ENCODE measurements around the gene POLH.
"Not testable (repeated sequence)": the region's sequence is repeated elsewhere in the genome, so short reads cannot be mapped to it uniquely, and the experiment has no call there.

Gene POLH

DNA sequence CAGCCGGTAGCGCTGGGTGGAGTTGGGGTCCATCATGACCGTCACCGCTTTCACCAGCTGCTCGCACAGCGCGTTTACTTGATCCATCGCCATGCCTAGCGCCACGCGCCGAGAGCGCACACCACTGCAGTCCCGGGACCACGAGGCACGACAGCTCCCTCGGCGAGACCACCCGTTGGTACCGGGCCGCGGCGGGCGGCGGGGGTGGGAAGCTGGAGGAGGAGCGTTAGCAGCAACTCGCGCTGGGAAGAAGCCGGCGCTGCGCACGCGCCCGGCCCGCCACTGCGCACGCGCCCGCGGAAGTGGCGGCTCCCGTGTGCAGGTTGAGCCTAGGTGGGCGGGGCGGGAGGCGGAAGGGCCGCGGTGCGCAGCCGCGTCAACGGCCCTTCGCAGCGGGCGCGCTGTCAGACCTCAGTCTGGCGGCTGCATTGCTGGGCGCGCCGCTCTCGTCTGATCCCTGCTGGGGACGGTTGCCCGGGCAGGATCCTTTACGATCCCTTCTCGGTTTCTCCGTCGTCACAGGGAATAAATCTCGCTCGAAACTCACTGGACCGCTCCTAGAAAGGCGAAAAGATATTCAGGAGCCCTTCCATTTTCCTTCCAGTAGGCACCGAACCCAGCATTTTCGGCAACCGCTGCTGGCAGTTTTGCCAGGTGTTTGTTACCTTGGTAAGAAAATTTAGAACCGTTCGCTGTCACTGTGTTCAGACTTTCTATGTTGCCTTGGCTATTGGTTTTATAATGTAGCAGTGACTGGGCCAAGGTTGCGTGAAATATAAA lies at the start of gene POLH, which contains the start of gene XPO5:
Gene POLH (plus strand): TSS at position 414 of the 780 bp plus-strand sequence. CDS start 6,135 bp downstream, outside the sequence.
Gene XPO5 (minus strand): TSS at position 267 of the 780 bp plus-strand sequence. CDS start 174 bp downstream, at position 93.
- peak; percentile 94 for DNase-seq

DNA sequence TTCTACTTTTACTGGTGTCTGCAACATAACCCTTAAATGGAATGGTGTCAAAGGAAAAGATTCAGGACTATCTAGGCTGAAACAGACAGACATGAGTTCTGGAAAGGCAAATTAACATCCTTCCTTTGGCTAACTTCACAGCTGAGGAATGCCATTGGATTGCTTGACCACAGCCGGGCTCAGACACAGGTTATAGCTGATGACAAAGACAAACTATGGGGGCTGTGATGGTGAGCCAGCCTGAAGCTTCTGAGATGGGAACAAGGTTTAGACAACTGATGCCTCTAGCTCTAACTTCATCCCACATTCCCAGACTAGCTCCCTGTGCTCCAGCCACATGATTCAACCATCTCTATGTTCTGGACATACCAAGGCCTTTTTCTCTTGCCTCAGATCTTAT lies 43.8 kb upstream of the POLH start:
- DNase-seq, result no peak

GRCh38 chr6:43538986-43539385 lies 37.0 kb upstream of the POLH start:
- not testable (repeated sequence) for DNase-seq

DNA sequence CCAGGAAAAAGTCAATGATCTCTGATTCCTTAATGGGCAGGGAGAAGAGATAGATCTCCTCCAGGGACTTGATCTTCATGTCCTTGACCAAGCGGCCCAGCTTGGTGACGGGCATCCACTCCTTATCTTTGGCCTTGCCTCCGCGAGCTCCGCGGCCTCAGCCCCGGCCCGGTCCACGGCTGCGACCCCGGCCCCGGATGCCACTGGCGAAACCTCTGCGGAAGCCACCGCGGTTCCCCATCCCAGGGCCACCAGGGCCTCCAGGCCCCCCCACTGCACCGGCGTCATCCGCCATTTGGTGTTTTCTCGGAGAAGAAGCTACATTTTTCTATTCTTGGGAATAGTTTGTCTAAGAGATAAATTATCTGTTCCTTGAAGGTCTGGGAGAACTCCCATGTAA lies 36.6 kb upstream of the POLH start:
- not testable (repeated sequence) for DNase-seq

- no peak for DNase-seq
These were observed 35.5 kb upstream of the POLH start for GRCh38 chr6:43540507-43540906.

- DNase-seq, result no peak
These were observed 34.1 kb upstream of the POLH start for GRCh38 chr6:43541774-43542471.

DNA sequence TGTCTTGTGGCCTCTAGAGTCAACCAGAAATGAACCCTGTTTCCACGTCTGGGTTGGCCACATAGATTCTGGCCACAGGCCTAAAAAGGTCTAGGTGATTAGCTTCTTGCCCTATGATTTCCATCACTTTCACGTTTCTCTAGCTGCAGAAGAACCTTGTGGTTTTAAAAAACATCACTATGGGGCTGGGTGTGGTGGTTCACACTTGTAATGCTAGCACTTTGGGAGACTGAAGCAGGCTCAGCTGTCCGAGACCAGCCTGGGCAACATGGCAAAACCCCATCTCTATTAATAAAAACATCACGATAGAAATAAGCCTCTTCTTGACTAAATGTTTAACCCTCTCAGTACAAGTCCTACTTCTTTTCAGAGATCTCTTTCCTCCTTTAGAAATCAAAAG lies 31.5 kb upstream of the POLH start:
- no peak for DNase-seq

DNA sequence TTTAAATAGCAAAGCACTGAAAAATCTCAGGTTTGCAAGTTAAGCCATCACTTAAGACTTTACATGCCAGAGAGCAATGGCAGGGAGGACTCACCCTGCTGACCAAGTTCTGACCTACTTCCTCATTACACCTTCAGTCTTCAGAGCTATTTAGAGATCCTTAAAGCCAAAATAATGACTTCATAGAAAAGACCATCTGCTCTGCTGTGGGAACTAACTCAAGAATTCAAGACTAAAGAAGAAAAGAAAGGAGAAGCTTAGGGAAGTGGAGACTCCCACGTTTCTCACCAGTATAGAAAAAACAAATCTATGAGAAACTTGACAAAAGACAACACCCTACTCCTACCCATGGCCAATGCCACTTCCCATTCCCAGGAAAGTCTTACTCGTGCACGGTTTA lies 28.8 kb upstream of the POLH start:
- no peak for DNase-seq

DNA sequence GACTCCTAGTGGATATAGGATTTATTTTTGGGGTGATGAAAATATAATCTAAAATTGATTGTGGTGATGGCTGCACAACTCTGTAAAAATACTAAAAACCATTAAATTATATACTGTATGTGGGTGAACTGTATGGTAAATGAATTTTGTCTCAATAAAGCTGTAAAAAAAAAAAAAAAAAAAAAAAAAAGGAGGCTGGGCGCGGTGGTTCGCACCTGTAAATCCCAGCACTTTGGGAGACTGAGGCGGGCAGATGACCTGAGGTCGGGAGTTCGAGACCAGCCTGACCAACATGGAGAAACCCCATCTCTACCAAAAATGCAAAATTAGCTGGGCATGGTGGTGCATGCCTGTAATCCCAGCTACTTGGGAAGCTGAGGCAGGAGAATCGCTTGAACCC lies 18.4 kb upstream of the POLH start:
- not testable (repeated sequence) for DNase-seq

DNA sequence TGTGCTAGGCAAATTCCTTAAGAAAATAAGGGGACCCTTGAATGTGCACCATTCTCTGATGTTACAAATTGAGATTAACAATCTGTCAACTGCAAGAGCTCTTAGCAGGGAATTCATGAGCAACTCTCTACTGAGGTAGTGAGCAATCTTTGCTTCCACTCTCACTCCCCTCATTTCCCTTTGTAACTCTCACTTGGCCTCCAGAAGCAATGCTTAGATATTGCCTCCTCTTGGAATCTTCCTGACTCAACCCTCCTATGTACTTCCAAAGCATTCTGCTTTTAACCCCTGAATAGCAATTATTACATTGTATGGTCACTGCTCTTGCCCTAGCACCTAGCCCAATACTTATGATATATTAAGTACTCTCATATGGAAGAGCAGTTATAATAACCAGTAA lies 16.7 kb upstream of the POLH start:
- DNase-seq, result no peak

- DNase-seq, result no peak
These were observed 5.0 kb upstream of the POLH start for GRCh38 chr6:43570876-43571441.

GRCh38 chr6:43572015-43572414 lies 4.0 kb upstream of the POLH start:
- DNase-seq, result no peak

GRCh38 chr6:43575105-43575771 lies 747 bp upstream of the POLH start:
- DNase-seq, result peak; percentile 65

DNA sequence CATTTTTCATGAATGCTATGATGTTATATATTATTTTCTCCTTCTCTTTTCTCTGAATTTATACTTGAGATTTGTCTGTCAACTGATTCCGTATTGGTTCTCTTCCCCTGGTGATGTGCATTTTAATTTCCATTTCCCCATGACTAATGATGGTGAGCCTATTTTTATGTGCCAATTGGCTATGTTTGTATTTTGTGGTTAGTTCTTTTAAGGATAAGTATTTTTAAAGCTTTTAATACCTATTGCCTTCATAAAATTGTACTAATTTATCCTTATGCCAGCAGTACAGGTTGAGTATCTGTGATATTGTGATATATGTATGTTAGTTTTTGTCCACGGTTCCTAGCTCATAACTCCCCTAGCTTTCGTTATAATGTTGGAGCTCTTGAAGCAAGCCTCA lies 2.8 kb downstream of the POLH start:
- DNase-seq, result no peak

DNA sequence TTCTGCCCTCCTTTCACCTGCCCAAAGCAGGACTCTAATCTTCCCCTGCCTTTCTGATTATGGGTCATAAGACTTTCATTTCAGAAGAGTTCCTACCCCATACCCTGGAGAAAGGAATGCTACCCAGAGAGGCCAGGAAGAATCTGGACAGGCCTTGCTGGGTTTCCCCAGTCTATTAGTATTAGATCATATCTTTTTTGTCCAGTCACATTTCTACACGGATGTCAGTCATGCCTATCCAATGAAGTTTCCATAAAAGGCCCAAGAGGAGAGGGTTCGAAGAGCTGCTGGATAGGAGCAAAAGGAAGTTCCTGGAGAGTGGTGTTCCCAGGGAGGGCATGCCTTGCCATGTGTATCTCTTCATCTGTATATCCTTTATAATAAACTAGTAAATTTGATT lies 3.2 kb downstream of the POLH start:
- no peak for DNase-seq

- no peak for DNase-seq
These were observed 6.9 kb downstream of the POLH start for GRCh38 chr6:43582911-43583310.

DNA sequence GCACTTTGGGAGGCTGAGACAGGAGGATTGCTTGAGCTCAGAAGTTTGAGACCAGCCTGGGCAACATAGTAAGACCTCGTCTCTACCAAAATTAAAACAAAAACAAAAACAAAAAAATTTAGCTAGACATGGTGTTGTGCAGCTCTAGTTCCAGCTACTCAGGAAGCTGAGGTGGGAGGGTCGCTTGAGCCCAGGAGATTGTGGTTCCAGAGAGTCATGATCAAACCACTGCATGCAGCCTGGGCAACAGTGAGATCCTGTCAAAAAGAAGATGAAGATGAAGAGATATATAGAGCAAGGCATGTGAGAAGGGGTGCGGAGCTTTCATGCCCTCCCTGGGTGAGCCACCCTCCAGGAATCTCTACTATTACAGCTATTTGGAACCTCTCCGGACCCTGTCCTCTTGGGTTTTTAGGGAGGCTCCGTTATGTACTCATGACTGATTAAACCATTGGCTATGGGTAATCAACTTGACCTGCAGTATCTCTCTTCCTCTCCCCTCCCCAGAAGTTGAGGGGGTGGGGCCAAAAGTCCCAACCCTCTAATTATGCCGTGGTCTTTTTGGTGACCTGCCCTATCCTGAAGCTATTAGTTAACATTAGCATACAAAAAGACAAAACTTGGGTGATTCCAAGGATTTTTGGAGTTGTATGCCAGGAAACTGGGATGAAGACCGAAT lies 9.0 kb downstream of the POLH start:
- DNase-seq, result no peak

DNA sequence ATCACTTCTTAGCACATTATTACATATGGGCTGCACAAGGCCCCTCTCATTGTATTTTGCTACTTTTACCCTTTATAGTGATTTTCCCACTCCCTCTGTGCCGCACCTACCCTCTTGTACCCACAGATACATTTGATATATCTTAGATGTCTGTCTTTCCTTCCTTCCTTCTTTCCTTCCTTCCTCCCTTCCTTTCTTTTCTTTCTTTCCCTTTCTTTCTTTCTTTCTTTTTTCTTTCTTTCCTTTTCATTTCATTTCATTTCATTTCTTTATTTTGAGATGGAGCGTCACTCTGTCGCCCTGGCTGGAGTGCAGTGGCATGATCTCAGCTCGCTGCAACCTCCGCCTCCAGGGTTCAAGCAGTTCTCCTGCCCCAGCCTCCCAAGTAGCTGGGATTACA lies 12.2 kb downstream of the POLH start:
- no peak for DNase-seq

DNA sequence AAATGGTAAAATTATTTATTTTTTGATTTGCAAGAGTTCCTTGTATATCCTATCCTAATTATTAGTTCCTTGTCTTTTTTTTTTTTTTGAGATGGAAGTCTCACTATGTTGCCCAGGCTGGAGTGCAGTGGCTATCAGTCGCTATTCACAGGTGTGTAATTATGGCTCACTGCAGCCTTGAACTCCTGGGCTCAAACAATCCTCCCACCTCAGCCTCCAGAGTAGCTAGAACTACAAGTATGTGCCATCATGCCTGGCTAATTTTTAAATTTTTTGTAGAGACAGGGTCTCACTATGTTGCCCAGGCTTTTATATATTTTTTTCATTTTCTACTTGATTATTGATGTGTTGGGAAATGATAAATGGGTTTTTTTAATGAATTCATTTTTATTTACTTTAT lies 13.6 kb downstream of the POLH start:
- DNase-seq, result not testable (repeated sequence)

GRCh38 chr6:43593938-43594337 lies 18.0 kb downstream of the POLH start:
- no peak for DNase-seq

GRCh38 chr6:43600595-43600994 lies 24.6 kb downstream of the POLH start:
- no peak for DNase-seq

- DNase-seq, result no peak
These were observed 28.2 kb downstream of the POLH start for GRCh38 chr6:43604174-43604573.

DNA sequence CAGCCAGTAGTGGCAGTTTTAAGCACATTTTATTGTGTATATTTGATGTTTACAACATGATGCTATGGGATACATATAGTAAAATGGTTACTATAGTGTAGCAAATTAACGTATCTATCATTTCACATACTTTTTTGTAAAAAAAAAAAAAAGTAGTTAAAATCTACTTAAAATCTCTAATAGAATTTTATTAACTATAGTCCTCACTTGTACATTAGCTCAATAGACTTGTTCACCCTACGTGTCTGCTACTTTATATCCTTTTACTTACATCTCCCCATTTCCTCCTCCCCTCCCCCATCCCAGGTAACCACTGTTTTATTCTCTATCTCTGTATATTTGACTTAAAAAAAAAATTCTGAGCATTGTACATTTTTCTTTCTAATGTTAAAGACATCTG lies 30.0 kb downstream of the POLH start:
- DNase-seq, result no peak

Measured in activated CD8-positive, alpha-beta memory T cell treated with anti-CD3 and anti-CD28 coated beads, Interleukin-2, amount 50 U/mL, for 48 hours (primary cell).